DOHH2 (cell line): ENCODE data around the gene SLC9A8.

ENCODE experiments used
- H3F3A ChIP-seq: fragments of 200-600 bp; sonication (generic), shearing (Covaris generic); 2 replicates; pipeline ENCODE4 v1.6.0; 2016; ENCODE audit warnings: antibody characterized with exemption, mild to moderate bottlenecking; ENCODE audit not compliant: control insufficient read depth, insufficient read depth
- H3K27ac ChIP-seq: fragments of 200-600 bp; sonication (generic); 2 replicates; pipeline ENCODE4 v1.5.1; 2014; ENCODE audit warnings: low read depth, mild to moderate bottlenecking, low read length, moderate library complexity
- H3K27me3 ChIP-seq: fragments of 200-600 bp; sonication (generic); 2 replicates; pipeline ENCODE4 v1.6.1; 2014; ENCODE audit warnings: mild to moderate bottlenecking, low read length, mixed read lengths; ENCODE audit not compliant: control insufficient read depth
- H3K36me3 ChIP-seq: fragments of 200-600 bp; sonication (generic); 2 replicates; pipeline ENCODE4 v1.6.1; 2014; ENCODE audit warnings: mild to moderate bottlenecking, low read length, moderate library complexity, mixed read lengths; ENCODE audit not compliant: control insufficient read depth
- H3K4me1 ChIP-seq: fragments of 200-600 bp; sonication (generic); 2 replicates; pipeline ENCODE4 v1.6.1; 2014; ENCODE audit warnings: mild to moderate bottlenecking, low read length, mixed read lengths; ENCODE audit not compliant: control insufficient read depth
- H3K4me2 ChIP-seq: fragments of 200-600 bp; sonication (generic); 2 replicates; pipeline ENCODE4 v1.6.0; 2014; ENCODE audit warnings: mild to moderate bottlenecking, low read length, moderate library complexity
- H3K4me3 ChIP-seq: fragments of 200-600 bp; sonication (generic); 2 replicates; pipeline ENCODE4 v1.5.1; 2014; ENCODE audit warnings: mild to moderate bottlenecking, low read length, mixed read lengths
- H3K79me2 ChIP-seq: fragments of 200-600 bp; sonication (generic); 2 replicates; pipeline ENCODE4 v1.6.1; 2014; ENCODE audit warnings: mild to moderate bottlenecking, low read length, mixed read lengths; ENCODE audit not compliant: control insufficient read depth
- H3K9me2 ChIP-seq: fragments of 200-600 bp; sonication (generic); replicated peaks from 2 replicates; pipeline ENCODE4 v1.6.1; 2014; ENCODE audit warnings: mild to moderate bottlenecking, low read length, mixed read lengths; ENCODE audit not compliant: control insufficient read depth
- H3K9me3 ChIP-seq: fragments of 200-600 bp; sonication (generic); 2 replicates; pipeline ENCODE4 v1.6.1; 2014; ENCODE audit warnings: antibody characterized with exemption, low read length, mixed read lengths; ENCODE audit not compliant: control insufficient read depth, insufficient read depth
- H4K20me1 ChIP-seq: fragments of 200-600 bp; sonication (generic); 2 replicates; pipeline ENCODE4 v1.6.0; 2014; ENCODE audit warnings: low read depth, mild to moderate bottlenecking, antibody characterized with exemption, low read length, moderate library complexity; ENCODE audit not compliant: control insufficient read depth, insufficient read depth
- CTCF ChIP-seq: fragments of 200-600 bp; sonication (generic); IDR thresholded peaks from one replicate; pipeline ENCODE4 v1.5.1; 2014; ENCODE audit warnings: antibody characterized with exemption, mild to moderate bottlenecking, low read depth, low read length; ENCODE audit not compliant: poor library complexity, severe bottlenecking
- EZH2phosphoT487 ChIP-seq: fragments of 200-600 bp; sonication (generic); IDR thresholded peaks from 2 replicates; pipeline ENCODE4 v1.6.1; 2017; ENCODE audit warnings: borderline replicate concordance, mild to moderate bottlenecking, antibody characterized with exemption, low read length, moderate library complexity, mixed read lengths

SLC9A8 gene

GRCh38 chr20:49796600-49797343 is 15.9 kb upstream of the SLC9A8 start:
- Histone ChIP-seq H3K27ac (no peak overlapping the region), H3K9me2 (no peaks in the 10 kb centered on the region), H3K79me2 (no peaks in the 10 kb centered on the region), H4K20me1 (no peaks in the 10 kb centered on the region), H3K4me2 (no peak overlapping the region), H3K36me3 (no peaks in the 10 kb centered on the region), H3F3A (peaks cover 5% of the 10 kb centered on the region; the same call in 1 of the 2 replicates), H3K9me3 (no peaks in the 10 kb centered on the region), H3K4me1 (peaks cover 29% of the 10 kb centered on the region), H3K4me3 (no peak overlapping the region), H3K27me3 (peaks cover 57% of the 10 kb centered on the region)
- TF ChIP-seq CTCF (no peak), EZH2phosphoT487 (no peak)

- Histone ChIP-seq H3F3A (peaks cover 5% of the 10 kb centered on the region; the same call in 1 of the 2 replicates), H3K36me3 (no peaks in the 10 kb centered on the region), H4K20me1 (no peaks in the 10 kb centered on the region), H3K27me3 (peaks cover 55% of the 10 kb centered on the region), H3K79me2 (no peaks in the 10 kb centered on the region), H3K4me3 (no peak overlapping the region), H3K27ac (no peak overlapping the region), H3K4me2 (no peak overlapping the region), H3K4me1 (peaks cover 31% of the 10 kb centered on the region), H3K9me2 (no peaks in the 10 kb centered on the region), H3K9me3 (no peaks in the 10 kb centered on the region)
- no peak for TF ChIP-seq EZH2phosphoT487
- no peak for TF ChIP-seq CTCF
These were observed 15.3 kb upstream of the SLC9A8 start for GRCh38 chr20:49797344-49797615.

- Histone ChIP-seq H3K79me2 (no peaks in the 10 kb centered on the region), H3K27me3 (peaks cover 50% of the 10 kb centered on the region), H3K9me2 (no peaks in the 10 kb centered on the region), H3K4me2 (no peak overlapping the region), H3K36me3 (no peaks in the 10 kb centered on the region), H3F3A (peaks cover 5% of the 10 kb centered on the region; the same call in 1 of the 2 replicates), H3K9me3 (no peaks in the 10 kb centered on the region), H3K4me3 (no peak overlapping the region), H3K27ac (no peak overlapping the region), H3K4me1 (peaks cover 35% of the 10 kb centered on the region), H4K20me1 (no peaks in the 10 kb centered on the region)
- TF ChIP-seq EZH2phosphoT487: no peak
- TF ChIP-seq CTCF: no peak
These were observed 13.9 kb upstream of the SLC9A8 start for GRCh38 chr20:49798718-49799117.
